ENCODE measurements around the gene TMBIM1. TPM values are rescaled to one million over a fixed set of nuclear protein-coding genes. Genes with fewer than 3 reads are reported as not detected.

The TMBIM1 gene
- total RNA-seq, 2 donors from 2014 or later = 273 to 375 TPM

GRCh38 chr2:218332288-218332687, 40.0 kb upstream of the TMBIM1 start:
- no peaks in the 10 kb centered on the region for H3K27me3 ChIP-seq
- no peak overlapping the region for H3K4me3 ChIP-seq
- no peaks in the 10 kb centered on the region for H3K9me3 ChIP-seq
- intact Hi-C loops (cut with DNase I) = no loop called here
- no peaks in the 10 kb centered on the region for H3K4me1 ChIP-seq
- peak overlapping the region; percentile 32 for H3K27ac ChIP-seq
- no peaks in the 10 kb centered on the region for H3K36me3 ChIP-seq
- no peak for DNase-seq
- no peak for TF ChIP-seq CTCF (IDR thresholded peaks at IDR 0.05)
- H3K9ac ChIP-seq (ENCODE audit: low read depth in 2 of 2, low read length in 2 of 2) = peak overlapping the region in 1 of 2 donors; percentile 34

- Histone ChIP-seq H3K9me3 (no peaks in the 10 kb centered on the region), H3K4me1 (no peaks in the 10 kb centered on the region), H3K9ac (ENCODE audit: low read depth in 2 of 2, low read length in 2 of 2) (peak overlapping the region in 1 of 2 donors; percentile 4), H3K27ac (peak overlapping the region; percentile 32), H3K27me3 (no peaks in the 10 kb centered on the region), H3K36me3 (no peaks in the 10 kb centered on the region), H3K4me3 (no peak overlapping the region)
- no peak for TF ChIP-seq CTCF (IDR thresholded peaks at IDR 0.05)
- intact Hi-C loops (cut with DNase I) = no loop called here
- DNase-seq = no peak
Observed at GRCh38 chr2:218331745-218332144, 39.4 kb upstream of the TMBIM1 start.

DNA sequence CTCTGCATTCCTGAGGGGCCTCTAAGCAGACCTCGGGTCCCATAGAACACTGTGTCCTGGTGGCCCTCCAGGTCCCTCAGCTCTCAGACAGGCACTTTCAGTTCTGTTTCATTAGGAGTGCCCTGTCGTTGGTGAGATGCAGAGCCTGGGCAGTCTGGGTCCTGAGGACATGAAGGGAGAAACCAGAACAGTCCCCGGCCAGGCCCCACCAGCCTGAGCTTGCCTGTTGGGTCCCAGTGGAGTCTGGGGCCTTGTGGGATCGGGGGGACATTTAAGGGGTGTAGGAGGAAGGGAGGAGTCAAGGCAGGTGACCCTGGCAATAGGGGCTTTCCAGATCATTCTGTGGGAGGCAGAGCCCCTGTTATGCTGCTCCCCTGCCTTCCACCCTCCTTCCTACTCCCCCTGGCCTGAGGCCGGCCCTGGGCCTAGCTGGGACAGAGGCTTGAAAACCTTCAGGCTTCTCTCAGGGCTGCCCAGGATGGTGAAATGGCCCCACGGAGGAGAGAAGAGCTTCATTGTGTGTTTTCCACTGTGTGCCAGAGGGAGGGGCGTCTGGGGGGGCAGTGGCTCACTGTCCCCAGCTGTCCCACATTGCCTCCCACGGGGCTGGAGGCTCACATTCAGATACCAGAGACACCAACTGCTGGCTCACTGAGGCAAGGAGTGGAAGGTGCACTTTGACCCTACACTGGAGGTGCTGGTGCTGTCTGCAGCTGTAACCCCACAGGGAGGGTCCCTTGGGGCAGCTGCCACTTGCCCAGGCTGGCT, 37.7 kb upstream of the TMBIM1 start:
- Histone ChIP-seq H3K36me3 (no peaks in the 10 kb centered on the region), H3K27ac (no peak overlapping the region), H3K4me1 (no peaks in the 10 kb centered on the region), H3K4me3 (no peak overlapping the region), H3K27me3 (no peaks in the 10 kb centered on the region), H3K9ac (ENCODE audit: low read depth in 2 of 2, low read length in 2 of 2) (no peak overlapping the region), H3K9me3 (no peaks in the 10 kb centered on the region)
- intact Hi-C loops (cut with DNase I) = no loop called here
- no peak for DNase-seq
- TF ChIP-seq CTCF (IDR thresholded peaks at IDR 0.05) = no peak

- Histone ChIP-seq H3K4me1 (no peaks in the 10 kb centered on the region), H3K9ac (ENCODE audit: low read depth in 2 of 2, low read length in 2 of 2) (no peak overlapping the region), H3K27me3 (no peaks in the 10 kb centered on the region), H3K4me3 (no peak overlapping the region), H3K9me3 (no peaks in the 10 kb centered on the region), H3K36me3 (no peaks in the 10 kb centered on the region), H3K27ac (no peak overlapping the region)
- no peak for TF ChIP-seq CTCF (IDR thresholded peaks at IDR 0.05)
- DNase-seq = no peak
- intact Hi-C loops (cut with DNase I) = no loop called here
Observed at GRCh38 chr2:218329027-218329825, 36.9 kb upstream of the TMBIM1 start.

GRCh38 chr2:218328294-218328693, 36.0 kb upstream of the TMBIM1 start:
- H3K9ac ChIP-seq (ENCODE audit: low read depth in 2 of 2, low read length in 2 of 2) = no peak overlapping the region
- no peak for TF ChIP-seq CTCF (IDR thresholded peaks at IDR 0.05)
- no peak for DNase-seq
- no peaks in the 10 kb centered on the region for H3K9me3 ChIP-seq
- intact Hi-C loops (cut with DNase I) = no loop called here
- H3K27me3 ChIP-seq = no peaks in the 10 kb centered on the region
- no peaks in the 10 kb centered on the region for H3K4me1 ChIP-seq
- no peak overlapping the region for H3K4me3 ChIP-seq
- no peak overlapping the region for H3K27ac ChIP-seq
- H3K36me3 ChIP-seq = no peaks in the 10 kb centered on the region
